ENCODE data around the gene KRTAP20-4.

GRCh38 chr21:30592140-30592539, 28.3 kb upstream of the KRTAP20-4 start, which contains the start of gene KRTAP6-3:
- no peak for TF ChIP-seq CTCF (IDR thresholded peaks at IDR 0.05; ENCODE audit: insufficient read depth, low read length, poor library complexity, severe bottlenecking)
- no peak for TF ChIP-seq EZH2phosphoT487 (conservative IDR thresholded peaks at IDR 0.05; ENCODE audit: low read length)

Data from SU-DHL-6 (cell line).